Measurements from ENCODE around the gene SOCS6.

- TF ChIP-seq, protein P1, sequence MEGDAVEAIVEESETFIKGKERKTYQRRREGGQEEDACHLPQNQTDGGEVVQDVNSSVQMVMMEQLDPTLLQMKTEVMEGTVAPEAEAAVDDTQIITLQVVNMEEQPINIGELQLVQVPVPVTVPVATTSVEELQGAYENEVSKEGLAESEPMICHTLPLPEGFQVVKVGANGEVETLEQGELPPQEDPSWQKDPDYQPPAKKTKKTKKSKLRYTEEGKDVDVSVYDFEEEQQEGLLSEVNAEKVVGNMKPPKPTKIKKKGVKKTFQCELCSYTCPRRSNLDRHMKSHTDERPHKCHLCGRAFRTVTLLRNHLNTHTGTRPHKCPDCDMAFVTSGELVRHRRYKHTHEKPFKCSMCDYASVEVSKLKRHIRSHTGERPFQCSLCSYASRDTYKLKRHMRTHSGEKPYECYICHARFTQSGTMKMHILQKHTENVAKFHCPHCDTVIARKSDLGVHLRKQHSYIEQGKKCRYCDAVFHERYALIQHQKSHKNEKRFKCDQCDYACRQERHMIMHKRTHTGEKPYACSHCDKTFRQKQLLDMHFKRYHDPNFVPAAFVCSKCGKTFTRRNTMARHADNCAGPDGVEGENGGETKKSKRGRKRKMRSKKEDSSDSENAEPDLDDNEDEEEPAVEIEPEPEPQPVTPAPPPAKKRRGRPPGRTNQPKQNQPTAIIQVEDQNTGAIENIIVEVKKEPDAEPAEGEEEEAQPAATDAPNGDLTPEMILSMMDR (conservative IDR thresholded peaks at IDR 0.05; ENCODE audit: low read depth, low read length) = no peak
- no peak for TF ChIP-seq EZH2 (IDR thresholded peaks at IDR 0.05; ENCODE audit: borderline replicate concordance, low read depth, low read length, poor library complexity, severe bottlenecking)
These were observed 37.4 kb downstream of the SOCS6 start for GRCh38 chr18:70326255-70326654.
